ENCODE results near the gene DACT2.
"Not testable (repeated sequence)": the region's sequence is repeated elsewhere in the genome, so short reads cannot be mapped to it uniquely, and the experiment has no call there.

DACT2 gene

GRCh38 chr6:168320634-168321033 is 1.1 kb upstream of the DACT2 start:
- DNase-seq: no peak

GRCh38 chr6:168318579-168319278 is 848 bp downstream of the DACT2 start:
- no peak for DNase-seq

- DNase-seq: no peak
Measured at GRCh38 chr6:168318090-168318489, 1.5 kb downstream of the DACT2 start.

DNA sequence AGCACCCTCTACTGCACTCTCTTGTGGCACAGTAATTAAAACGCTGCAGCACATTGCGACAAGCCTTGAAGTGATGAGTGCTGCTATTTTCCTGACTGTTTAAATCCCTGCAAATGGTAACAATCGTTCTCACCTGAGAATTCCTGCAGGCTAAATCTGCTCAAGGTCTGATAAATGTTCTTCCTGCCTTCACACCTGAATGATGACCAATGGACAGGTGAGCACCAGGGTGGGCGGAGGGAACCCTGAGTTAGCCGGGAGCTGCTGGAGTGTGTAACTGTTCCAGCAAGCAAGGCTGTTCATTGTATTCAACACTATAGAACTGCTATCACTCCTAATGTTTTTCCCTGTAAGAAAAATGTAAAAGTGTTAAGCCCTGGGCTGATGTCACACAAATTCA is 4.0 kb downstream of the DACT2 start:
- DNase-seq: no peak

- no peak for DNase-seq
Measured at GRCh38 chr6:168314948-168315347, 4.6 kb downstream of the DACT2 start.

GRCh38 chr6:168314021-168314420 is 5.6 kb downstream of the DACT2 start:
- no peak for DNase-seq

GRCh38 chr6:168313431-168314011 is 6.1 kb downstream of the DACT2 start:
- no peak for DNase-seq

GRCh38 chr6:168312125-168312507 is 7.5 kb downstream of the DACT2 start:
- DNase-seq: not testable (repeated sequence)

DNA sequence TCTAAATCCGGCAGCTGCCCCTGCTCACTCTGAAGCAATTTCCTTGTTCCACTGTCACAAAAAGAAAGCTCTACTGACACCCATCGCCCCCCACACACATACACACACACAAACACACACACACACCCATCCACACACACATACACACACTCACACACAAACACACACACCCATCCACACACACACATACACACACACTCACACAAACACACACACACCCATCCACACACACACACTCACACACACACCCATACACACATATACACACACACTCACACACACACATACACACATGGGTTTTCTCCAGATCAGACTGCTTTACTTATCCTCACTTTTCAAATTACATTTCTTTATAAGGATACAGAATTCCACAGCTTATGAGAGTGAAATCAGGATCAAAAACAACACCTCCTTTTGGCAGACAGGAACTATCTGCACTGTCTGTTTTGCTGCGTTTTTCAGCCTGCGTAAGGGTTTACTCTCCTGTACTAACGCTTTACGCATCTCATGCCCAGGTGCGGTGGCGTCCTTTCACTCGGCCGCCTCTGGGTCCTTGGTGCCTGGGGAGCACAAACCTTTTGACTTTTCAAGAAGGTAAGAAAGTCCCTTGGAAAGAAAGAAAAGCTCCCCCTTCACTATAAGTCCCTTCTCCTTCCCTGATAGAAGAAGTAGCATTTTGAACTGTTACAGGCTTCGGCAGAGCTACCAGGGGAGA is 8.0 kb downstream of the DACT2 start:
- DNase-seq: no peak

DNA sequence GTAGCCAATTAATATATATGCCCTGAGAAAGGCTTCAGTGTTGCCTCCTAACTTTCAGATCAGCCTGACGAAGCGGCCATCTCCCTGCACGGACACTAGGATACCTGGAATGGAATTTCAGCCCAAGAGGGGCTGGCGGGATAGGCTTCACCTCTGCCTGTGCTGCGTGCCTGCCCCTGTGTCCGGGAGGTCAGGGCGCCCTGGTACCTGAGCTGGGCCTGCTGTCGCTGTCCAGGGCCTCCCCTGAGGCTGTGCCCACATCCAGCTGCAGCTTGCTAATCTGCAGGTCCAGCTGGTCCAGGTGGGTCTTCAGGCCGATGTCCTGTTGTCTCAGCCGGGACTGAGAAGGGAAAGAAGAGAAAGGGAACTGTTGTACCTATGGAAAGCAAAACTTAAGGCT is 8.6 kb downstream of the DACT2 start:
- no peak for DNase-seq

DNA sequence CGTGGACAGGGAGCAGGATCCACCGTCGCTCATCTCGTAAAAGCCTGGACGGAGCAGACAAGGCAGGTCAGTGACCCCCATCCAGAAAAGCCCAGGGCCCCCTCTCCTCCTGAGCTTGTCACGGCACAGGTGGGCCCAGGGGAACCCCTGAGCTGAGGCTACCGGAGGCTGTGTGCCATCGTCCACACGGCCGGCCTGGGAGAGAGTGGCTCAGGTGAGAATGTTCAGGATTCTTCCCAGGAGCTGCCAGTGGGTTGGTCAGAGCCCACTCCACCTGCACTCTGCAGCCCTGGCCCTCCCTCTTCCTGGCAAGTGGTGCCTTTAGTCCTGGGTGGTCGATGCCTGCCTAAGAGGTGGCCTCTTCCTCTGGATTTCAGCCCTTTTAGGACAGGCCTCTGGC is 9.2 kb downstream of the DACT2 start:
- no peak for DNase-seq

GRCh38 chr6:168309997-168310396 is 9.6 kb downstream of the DACT2 start:
- DNase-seq: no peak

- no peak for DNase-seq
Measured at GRCh38 chr6:168309183-168309582, 10.4 kb downstream of the DACT2 start.

DNA sequence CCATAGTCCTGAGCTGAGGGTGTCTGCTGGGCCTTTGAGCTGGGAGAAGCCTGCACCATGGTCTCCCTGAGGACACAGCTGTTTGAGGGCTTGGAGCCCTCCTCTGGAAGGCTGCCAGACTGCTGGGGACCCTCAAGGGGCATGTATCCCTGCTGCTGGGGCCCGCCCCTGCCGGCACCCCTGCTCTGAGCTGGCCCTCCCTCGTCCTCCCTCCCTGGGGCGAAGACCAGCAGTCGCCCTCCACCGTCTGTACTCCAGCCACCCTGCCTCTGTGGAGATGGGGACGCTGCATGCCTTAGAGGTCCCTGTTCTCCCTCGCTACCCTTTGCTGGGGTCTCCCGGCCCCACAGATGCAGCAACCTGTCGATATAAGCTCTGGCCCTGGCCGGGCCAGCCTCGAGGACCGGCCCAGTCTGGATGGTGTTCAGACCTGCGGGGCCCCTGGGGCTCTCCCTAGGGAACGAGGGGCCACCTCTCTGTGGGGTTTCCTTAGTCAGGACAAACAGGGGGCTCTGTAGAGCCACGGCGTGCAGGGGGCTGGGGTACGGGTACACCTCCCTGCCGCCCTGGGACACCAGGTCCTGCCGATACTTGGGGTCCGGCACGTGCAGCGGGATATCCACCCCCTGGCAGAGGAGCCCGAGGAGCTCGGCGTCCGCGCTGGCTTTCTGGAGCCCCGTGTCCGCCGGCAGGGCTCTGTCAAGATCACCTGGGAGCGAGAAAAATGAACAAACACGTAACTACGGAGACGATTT is 11.0 kb downstream of the DACT2 start:
- no peak for DNase-seq

DNA sequence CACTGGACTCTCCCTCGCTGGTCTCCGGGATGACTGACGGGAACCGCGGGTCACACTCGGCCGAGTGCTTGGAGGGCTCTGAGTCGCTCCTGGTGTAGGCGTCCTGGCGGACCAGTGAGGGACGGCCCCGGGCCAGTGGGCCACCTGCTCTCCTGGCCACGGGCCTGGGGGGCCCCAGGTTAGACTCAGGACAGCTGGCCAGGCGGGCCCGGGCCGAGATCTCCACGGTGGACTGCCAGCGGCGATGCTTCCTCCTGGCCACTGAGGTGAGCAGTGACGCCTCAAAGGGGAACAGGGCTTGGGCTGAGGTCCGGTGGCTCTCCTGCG is 11.9 kb downstream of the DACT2 start:
- no peak for DNase-seq

GRCh38 chr6:168307015-168307694 is 12.4 kb downstream of the DACT2 start:
- no peak for DNase-seq

- DNase-seq: no peak
Measured at GRCh38 chr6:168305863-168306262, 13.7 kb downstream of the DACT2 start.

GRCh38 chr6:168305096-168305749 is 14.4 kb downstream of the DACT2 start:
- DNase-seq: no peak

DNA sequence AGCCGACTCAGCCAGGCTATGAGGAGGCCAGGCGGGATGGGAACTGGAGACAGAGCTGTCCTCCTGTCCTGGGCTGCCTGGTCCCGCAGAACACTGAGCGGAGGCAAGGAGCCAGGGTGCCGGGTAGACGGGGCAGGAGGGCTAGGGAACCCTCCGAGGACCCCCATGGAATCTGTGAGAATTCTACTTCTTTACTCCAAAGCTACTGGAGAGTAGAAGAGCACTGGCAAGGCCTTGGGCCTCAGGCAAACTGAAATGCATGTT is 14.9 kb downstream of the DACT2 start:
- no peak for DNase-seq

GRCh38 chr6:168303982-168304751 is 15.4 kb downstream of the DACT2 start:
- DNase-seq: no peak

GRCh38 chr6:168302534-168302933 is 17.0 kb downstream of the DACT2 start:
- DNase-seq: no peak

Measured in CD4-positive, alpha-beta T cell treated with Interferon gamma for 1 hour (primary cell).